GM19463 (cell line): ENCODE data around the gene CUX1.

ENCODE experiments used
- ATAC-seq: cut with Tn5 transposase; IDR thresholded peaks from one replicate; pipeline ENCODE4 v1.9.1; 2021; ENCODE audit warnings: mild to moderate bottlenecking, moderate library complexity; ENCODE audit not compliant: unreplicated experiment

Gene CUX1

GRCh38 chr7:102196028-102196427, 378.6 kb downstream of the CUX1 start:
- no peak for ATAC-seq

- ATAC-seq: no peak
These were observed 379.7 kb downstream of the CUX1 start for GRCh38 chr7:102197161-102197560.

GRCh38 chr7:102197599-102197998, 380.2 kb downstream of the CUX1 start:
- ATAC-seq: no peak

GRCh38 chr7:102198417-102198956, 381.1 kb downstream of the CUX1 start:
- ATAC-seq: no peak

- ATAC-seq: no peak
These were observed 384.1 kb downstream of the CUX1 start for GRCh38 chr7:102201576-102201975.

- ATAC-seq: no peak
These were observed 385.1 kb downstream of the CUX1 start for GRCh38 chr7:102202556-102202955.

- no peak for ATAC-seq
These were observed 385.8 kb downstream of the CUX1 start for GRCh38 chr7:102203218-102203617.

GRCh38 chr7:102204212-102204611, 386.8 kb downstream of the CUX1 start:
- ATAC-seq: no peak

GRCh38 chr7:102205915-102206314, 388.5 kb downstream of the CUX1 start:
- ATAC-seq: no peak

- ATAC-seq: no peak
These were observed 391.4 kb downstream of the CUX1 start for GRCh38 chr7:102208826-102209225.

GRCh38 chr7:102210787-102211186, 393.4 kb downstream of the CUX1 start:
- no peak for ATAC-seq

GRCh38 chr7:102211590-102212550, 394.4 kb downstream of the CUX1 start:
- ATAC-seq: peak; percentile 93

GRCh38 chr7:102214477-102215072, 397.1 kb downstream of the CUX1 start:
- ATAC-seq: no peak

- no peak for ATAC-seq
These were observed 397.8 kb downstream of the CUX1 start for GRCh38 chr7:102215256-102215655.

- no peak for ATAC-seq
These were observed 398.3 kb downstream of the CUX1 start for GRCh38 chr7:102215711-102216110.

GRCh38 chr7:102216573-102217314, 399.3 kb downstream of the CUX1 start:
- no peak for ATAC-seq

- no peak for ATAC-seq
These were observed 402.9 kb downstream of the CUX1 start for GRCh38 chr7:102220229-102220850.

GRCh38 chr7:102220960-102221800, 403.8 kb downstream of the CUX1 start:
- no peak for ATAC-seq

GRCh38 chr7:102221961-102222360, 404.5 kb downstream of the CUX1 start:
- no peak for ATAC-seq

- no peak for ATAC-seq
These were observed 405.0 kb downstream of the CUX1 start for GRCh38 chr7:102222445-102222844.
